C4-2B (cell line): ENCODE measurements around the gene PRKCE.

Source experiments
- ZFX ChIP-seq: fragments of 450-650 bp; IDR thresholded peaks from 2 replicates; pipeline ENCODE4 v1.6.1; 2017
- TF ChIP-seq, protein P1 (sequence below): fragments of 450-650 bp; conservative IDR thresholded peaks from 2 replicates; pipeline ENCODE4 v1.5.1; 2017; ENCODE audit warnings: mild to moderate bottlenecking

DNA sequence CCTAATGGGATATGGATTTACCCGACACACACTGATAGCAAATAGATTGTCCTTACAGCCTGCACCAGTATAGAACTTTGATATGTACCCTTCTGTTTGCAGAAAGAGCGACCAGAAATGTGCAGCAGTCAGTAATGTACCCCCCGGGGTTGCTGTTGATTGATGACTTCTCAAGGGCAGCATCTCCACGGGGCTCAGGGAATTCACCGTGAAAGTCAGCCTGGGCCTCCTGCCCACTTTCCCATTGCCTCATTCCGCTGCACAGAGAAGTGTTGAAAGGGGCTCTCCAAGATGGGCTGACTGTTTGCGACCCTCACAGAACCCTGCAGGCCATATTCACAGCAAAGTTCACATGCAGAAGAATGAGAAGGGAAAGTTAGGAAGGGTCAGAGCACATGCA lies 241.3 kb downstream of the PRKCE start:
- TF ChIP-seq, protein P1, sequence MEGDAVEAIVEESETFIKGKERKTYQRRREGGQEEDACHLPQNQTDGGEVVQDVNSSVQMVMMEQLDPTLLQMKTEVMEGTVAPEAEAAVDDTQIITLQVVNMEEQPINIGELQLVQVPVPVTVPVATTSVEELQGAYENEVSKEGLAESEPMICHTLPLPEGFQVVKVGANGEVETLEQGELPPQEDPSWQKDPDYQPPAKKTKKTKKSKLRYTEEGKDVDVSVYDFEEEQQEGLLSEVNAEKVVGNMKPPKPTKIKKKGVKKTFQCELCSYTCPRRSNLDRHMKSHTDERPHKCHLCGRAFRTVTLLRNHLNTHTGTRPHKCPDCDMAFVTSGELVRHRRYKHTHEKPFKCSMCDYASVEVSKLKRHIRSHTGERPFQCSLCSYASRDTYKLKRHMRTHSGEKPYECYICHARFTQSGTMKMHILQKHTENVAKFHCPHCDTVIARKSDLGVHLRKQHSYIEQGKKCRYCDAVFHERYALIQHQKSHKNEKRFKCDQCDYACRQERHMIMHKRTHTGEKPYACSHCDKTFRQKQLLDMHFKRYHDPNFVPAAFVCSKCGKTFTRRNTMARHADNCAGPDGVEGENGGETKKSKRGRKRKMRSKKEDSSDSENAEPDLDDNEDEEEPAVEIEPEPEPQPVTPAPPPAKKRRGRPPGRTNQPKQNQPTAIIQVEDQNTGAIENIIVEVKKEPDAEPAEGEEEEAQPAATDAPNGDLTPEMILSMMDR = no peak
- TF ChIP-seq ZFX = no peak
